CD14-positive monocyte (primary cell): Measurements from ENCODE around the gene UNK. TPM values are rescaled to one million over a fixed set of nuclear protein-coding genes. Genes with fewer than 3 reads are reported as not detected.

Experiments
- DNase-seq, 3 donors: peaks; one replicate each; pipeline ENCODE4 v3.0.0-alpha.2; 2011 to 2022
- H2AFZ ChIP-seq: 2 replicates; pipeline ENCODE4 v1.6.0; 2012; ENCODE audit warnings: mild to moderate bottlenecking, low read depth, low read length, inconsistent platforms; ENCODE audit not compliant: insufficient read depth, poor library complexity, severe bottlenecking
- H3K27ac ChIP-seq, 2 donors: 1 replicate in 1 of 2; 2 replicates in 1 of 2; pipeline ENCODE4 v1.5.1; 2012 to 2013; ENCODE audit warnings: low read length in 2 of 2, control low read depth in 1 of 2, inconsistent platforms in 1 of 2, low read depth in 1 of 2, mild to moderate bottlenecking in 1 of 2
- H3K27me3 ChIP-seq, 2 donors: one replicate each; pipeline versions ENCODE4 v1.6.0 to v1.6.1; 2011 to 2013; ENCODE audit warnings: low read length in 2 of 2; ENCODE audit not compliant: control insufficient read depth in 2 of 2, insufficient read depth in 2 of 2
- H3K36me3 ChIP-seq, 2 donors: replicated peaks in 1 of 2; 1 replicate in 1 of 2; 2 replicates in 1 of 2; pipeline versions ENCODE4 v1.5.1 to v1.6.1; 2012 to 2013; ENCODE audit warnings: low read length in 2 of 2, control low read depth in 1 of 2, inconsistent platforms in 1 of 2, mild to moderate bottlenecking in 1 of 2; ENCODE audit not compliant: insufficient read depth in 2 of 2, control insufficient read depth in 1 of 2
- H3K4me1 ChIP-seq, 2 donors: 1 replicate in 1 of 2; 2 replicates in 1 of 2; pipeline versions ENCODE4 v1.5.1 to v1.6.1; 2012 to 2013; ENCODE audit warnings: low read length in 2 of 2, control low read depth in 1 of 2, inconsistent platforms in 1 of 2, mild to moderate bottlenecking in 1 of 2, moderate library complexity in 1 of 2; ENCODE audit not compliant: insufficient read depth in 2 of 2, control insufficient read depth in 1 of 2
- H3K4me2 ChIP-seq: replicated peaks from 2 replicates; pipeline ENCODE3; 2012; ENCODE audit warnings: low read length, moderate library complexity, mild to moderate bottlenecking; ENCODE audit not compliant: poor library complexity, severe bottlenecking; ENCODE audit errors: extremely low read depth
- H3K4me3 ChIP-seq, 3 experiments: fragments of 200-600 bp in 1 of 3; sonication (generic) in 1 of 3; replicated peaks in 1 of 3; 1 replicate in 2 of 3; 2 replicates in 1 of 3; pipeline ENCODE4 v1.5.1; 2011 to 2013; ENCODE audit warnings: low read length in 3 of 3, mild to moderate bottlenecking in 3 of 3, control low read depth in 2 of 3, low read depth in 2 of 3, inconsistent platforms in 1 of 3, moderate library complexity in 1 of 3
- H3K79me2 ChIP-seq: 2 replicates; pipeline ENCODE4 v1.6.0; 2012; ENCODE audit warnings: mild to moderate bottlenecking, control low read depth, inconsistent platforms, low read length, moderate library complexity; ENCODE audit not compliant: insufficient read depth
- H3K9ac ChIP-seq: 2 replicates; pipeline ENCODE4 v1.6.0; 2017; ENCODE audit warnings: low read length, mild to moderate bottlenecking; ENCODE audit not compliant: insufficient read depth, poor library complexity, severe bottlenecking
- H3K9me3 ChIP-seq, 2 donors: replicated peaks in 1 of 2; 1 replicate in 1 of 2; 2 replicates in 1 of 2; pipeline versions ENCODE4 v1.5.1 to v1.6.1; 2012 to 2013; ENCODE audit warnings: low read length in 2 of 2, control low read depth in 1 of 2; ENCODE audit not compliant: control insufficient read depth in 1 of 2, insufficient read depth in 1 of 2
- H4K20me1 ChIP-seq: 2 replicates; pipeline ENCODE4 v1.6.0; 2012; ENCODE audit warnings: mild to moderate bottlenecking, low read length, control low read depth, moderate library complexity; ENCODE audit not compliant: insufficient read depth
- H3K27ac Mint-ChIP-seq, 7 donors: one replicate each; pipeline ENCODE4 v1.8.0; 2020; ENCODE audit warnings: mild to moderate bottlenecking in 7 of 7, mixed read lengths in 7 of 7, moderate library complexity in 6 of 7, inconsistent platforms in 2 of 7
- H3K27me3 Mint-ChIP-seq, 3 donors: one replicate each; pipeline ENCODE4 v1.8.0; 2021 to 2022; ENCODE audit warnings: low read depth in 3 of 3, mild to moderate bottlenecking in 3 of 3, mixed read lengths in 3 of 3, moderate library complexity in 3 of 3, inconsistent platforms in 1 of 3
- H3K36me3 Mint-ChIP-seq, 2 donors: one replicate each; pipeline ENCODE4 v1.8.0; 2020; ENCODE audit warnings: mixed read lengths in 2 of 2, inconsistent platforms in 1 of 2, mild to moderate bottlenecking in 1 of 2
- H3K4me1 Mint-ChIP-seq: one replicate; pipeline ENCODE4 v1.8.0; 2020; ENCODE audit warnings: mild to moderate bottlenecking, mixed read lengths
- H3K4me3 Mint-ChIP-seq, 2 donors: one replicate each; pipeline ENCODE4 v1.8.0; 2020; ENCODE audit warnings: mild to moderate bottlenecking in 2 of 2, mixed read lengths in 2 of 2, moderate library complexity in 1 of 2
- H3K9me3 Mint-ChIP-seq, 7 donors: one replicate each; pipeline ENCODE4 v1.8.0; 2020 to 2022; ENCODE audit warnings: mixed read lengths in 7 of 7, mild to moderate bottlenecking in 6 of 7, moderate library complexity in 6 of 7, inconsistent platforms in 2 of 7
- WGBS: methylation state at CpG from one replicate; pipeline ENCODE4 v1.1.5; 2013; ENCODE audit warnings: missing lambda C conversion rate; ENCODE audit not compliant: insufficient coverage; 5-methylcytosine and 5-hydroxymethylcytosine counted together
- intact Hi-C, 2 donors: fragments of 100-400 bp; cut with micrococcal nuclease; formaldehyde crosslinking; loops; one replicate each; pipeline versions ENCODE4 v1.15.0 to v1.15.1; 2023
- polyA plus RNA-seq, 3 donors: library from polyadenylated mRNA; depleted of rRNA in 1 of 3; unstranded in 2 of 3; stranded (reverse) in 1 of 3; fragments of 300-500 nt in 2 of 3; fragments of >200 nt in 1 of 3; fragmentation: Illumina TruSeq in 2 of 3; gene quantifications; 1 replicate in 2 of 3; 2 replicates in 1 of 3; pipeline ENCODE4 v1.2.3, GENCODE V29; 2012 to 2021
- TF ChIP-seq, protein P1 (sequence below): fragments of 200-600 bp; IDR thresholded peaks from one replicate; pipeline ENCODE4 v1.8.0; 2022; ENCODE audit warnings: antibody characterized with exemption, mild to moderate bottlenecking

The UNK gene
- polyA plus RNA-seq, 3 donors, result 6.3 to 12.9 (median 7.8) TPM

DNA sequence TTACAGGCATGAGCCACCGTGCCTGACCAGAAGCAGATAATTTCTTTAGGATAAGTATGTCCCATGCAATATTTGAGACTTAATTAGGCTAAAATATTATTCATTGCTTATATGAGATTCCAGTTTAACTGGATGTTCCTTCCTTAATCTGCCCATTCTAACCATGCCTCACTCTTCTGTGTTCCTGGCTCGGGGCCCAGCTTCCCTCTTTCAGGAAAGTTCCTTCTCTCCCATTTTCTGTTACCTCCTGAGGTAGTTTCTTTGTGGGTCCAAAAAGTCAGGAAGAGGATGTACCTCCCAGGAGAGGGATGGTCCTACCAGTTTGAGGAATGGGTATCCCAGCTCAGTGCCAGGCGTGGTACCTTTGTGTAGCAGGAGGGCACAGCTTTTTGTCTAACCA, 23.3 kb downstream of the UNK start:
- Mint-ChIP-seq H3K27ac (peak overlapping the region in 3 of 7 donors; percentile 16 to 47 (median 42)), H3K4me3 (no peak overlapping the region), H3K27me3 (peaks cover 0 to 1% (median 0%) of the 10 kb centered on the region in 3 donors), H3K4me1 (no peaks in the 10 kb centered on the region), H3K36me3 (peaks cover 21 to 40% of the 10 kb centered on the region in 2 donors), H3K9me3 (peaks cover 0 to 3% (median 0%) of the 10 kb centered on the region in 7 donors)
- H3K4me3 ChIP-seq, result no peak overlapping the region
- H3K4me2 ChIP-seq, result no peak overlapping the region
- no peak overlapping the region for H3K9ac ChIP-seq
- no peaks in the 10 kb centered on the region for H4K20me1 ChIP-seq
- peaks cover 16% of the 10 kb centered on the region for H3K79me2 ChIP-seq
- H3K27me3 ChIP-seq, result no peaks in the 10 kb centered on the region
- 100% methylated on average over 1 of the region's 3 CpGs for WGBS
- intact Hi-C loops, result no loop called here
- H3K27ac ChIP-seq, result no peak overlapping the region
- H3K4me1 ChIP-seq, result no peaks in the 10 kb centered on the region
- H3K9me3 ChIP-seq, result no peaks in the 10 kb centered on the region
- TF ChIP-seq, protein P1, sequence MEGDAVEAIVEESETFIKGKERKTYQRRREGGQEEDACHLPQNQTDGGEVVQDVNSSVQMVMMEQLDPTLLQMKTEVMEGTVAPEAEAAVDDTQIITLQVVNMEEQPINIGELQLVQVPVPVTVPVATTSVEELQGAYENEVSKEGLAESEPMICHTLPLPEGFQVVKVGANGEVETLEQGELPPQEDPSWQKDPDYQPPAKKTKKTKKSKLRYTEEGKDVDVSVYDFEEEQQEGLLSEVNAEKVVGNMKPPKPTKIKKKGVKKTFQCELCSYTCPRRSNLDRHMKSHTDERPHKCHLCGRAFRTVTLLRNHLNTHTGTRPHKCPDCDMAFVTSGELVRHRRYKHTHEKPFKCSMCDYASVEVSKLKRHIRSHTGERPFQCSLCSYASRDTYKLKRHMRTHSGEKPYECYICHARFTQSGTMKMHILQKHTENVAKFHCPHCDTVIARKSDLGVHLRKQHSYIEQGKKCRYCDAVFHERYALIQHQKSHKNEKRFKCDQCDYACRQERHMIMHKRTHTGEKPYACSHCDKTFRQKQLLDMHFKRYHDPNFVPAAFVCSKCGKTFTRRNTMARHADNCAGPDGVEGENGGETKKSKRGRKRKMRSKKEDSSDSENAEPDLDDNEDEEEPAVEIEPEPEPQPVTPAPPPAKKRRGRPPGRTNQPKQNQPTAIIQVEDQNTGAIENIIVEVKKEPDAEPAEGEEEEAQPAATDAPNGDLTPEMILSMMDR, result no peak
- DNase-seq, result no peak
- H3K36me3 ChIP-seq, result peaks cover 27 to 39% of the 10 kb centered on the region in 2 donors
- no peak overlapping the region for H2AFZ ChIP-seq

DNA sequence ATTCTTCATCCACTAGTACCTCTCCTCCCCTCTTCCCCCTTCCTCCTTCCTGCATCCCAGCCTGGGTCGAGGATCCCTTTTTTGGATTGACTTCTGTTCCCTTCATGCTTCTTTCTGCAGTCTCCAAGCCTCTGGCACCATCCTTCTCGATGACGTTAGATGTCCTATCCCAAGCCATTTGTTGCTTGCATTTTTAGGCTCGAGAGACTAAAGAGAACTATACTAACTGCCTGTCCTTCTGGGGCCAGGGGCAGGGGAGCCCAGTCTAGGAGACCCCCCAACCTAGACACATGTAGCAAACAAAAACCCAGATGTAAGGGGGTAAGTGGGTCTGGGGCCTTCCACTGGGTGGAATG, 23.9 kb downstream of the UNK start:
- no peak overlapping the region for H3K9ac ChIP-seq
- WGBS, result 91% methylated on average over 3 of the region's 4 CpGs

More for the DNA sequence above, 23.9 kb downstream of the UNK start:
- Histone ChIP-seq H3K4me1 (no peaks in the 10 kb centered on the region), H3K79me2 (peaks cover 16% of the 10 kb centered on the region), H3K9me3 (no peaks in the 10 kb centered on the region), H3K36me3 (peaks cover 33 to 46% of the 10 kb centered on the region in 2 donors), H3K4me2 (no peak overlapping the region), H3K4me3 (no peak overlapping the region), H3K27me3 (no peaks in the 10 kb centered on the region), H4K20me1 (no peaks in the 10 kb centered on the region), H3K27ac (no peak overlapping the region), H2AFZ (no peak overlapping the region)
- TF ChIP-seq, protein P1, result no peak
- Mint-ChIP-seq H3K4me3 (no peak overlapping the region), H3K27me3 (peaks cover 0 to 1% (median 0%) of the 10 kb centered on the region in 3 donors), H3K4me1 (no peaks in the 10 kb centered on the region), H3K36me3 (peaks cover 22 to 40% of the 10 kb centered on the region in 2 donors), H3K9me3 (peaks cover 0 to 3% (median 0%) of the 10 kb centered on the region in 7 donors), H3K27ac (peak overlapping the region in 2 of 7 donors; percentile 58 to 68)
- DNase-seq, result no peak
- intact Hi-C loops, result no loop called here
